Activated CD4-positive, alpha-beta T cell treated with anti-CD3 and anti-CD28 coated beads, Interleukin-2, amount 50 U/mL, for 16 hours (primary cell): ENCODE results near the gene NACC2.
"Not testable (repeated sequence)": the region's sequence is repeated elsewhere in the genome, so short reads cannot be mapped to it uniquely, and the experiment has no call there.

Experiments
- DNase-seq: peaks from one replicate; pipeline ENCODE4 v3.0.0-alpha.2; 2020

NACC2 gene

DNA sequence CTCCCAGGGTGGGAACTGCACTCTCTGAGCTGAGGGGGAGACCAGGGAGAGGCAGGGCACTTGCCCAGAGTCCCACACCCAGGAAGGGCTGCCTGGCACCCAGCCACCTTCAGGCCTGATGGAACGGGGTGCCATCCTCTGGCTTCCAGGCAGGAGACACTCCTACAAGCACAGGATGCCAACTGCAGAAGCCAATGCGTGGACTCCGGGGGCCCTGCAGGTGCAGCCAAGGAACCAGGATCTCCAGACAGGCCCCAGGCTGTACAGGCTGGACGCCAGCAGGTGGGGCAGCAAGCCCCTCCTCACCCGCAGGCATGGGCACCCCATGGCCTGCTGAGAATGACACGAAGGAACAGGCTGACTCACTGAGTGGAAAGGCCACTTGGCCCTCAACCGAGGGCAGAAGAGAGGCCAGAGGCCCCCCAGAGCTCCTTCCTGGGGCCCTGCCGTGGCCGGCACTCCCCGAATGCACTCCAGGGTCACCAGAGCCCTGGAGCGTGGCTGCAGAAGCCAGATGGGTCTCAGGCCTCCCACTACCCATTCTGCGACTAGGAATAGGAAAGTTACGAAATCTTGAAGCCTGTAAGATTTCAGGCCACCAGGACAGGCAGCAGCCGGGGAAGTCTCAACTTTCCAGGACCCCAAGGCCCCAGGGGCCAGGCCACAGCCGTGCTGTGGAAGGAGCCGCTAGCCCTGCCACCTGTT is 15.7 kb downstream of the NACC2 start:
- no peak for DNase-seq

DNA sequence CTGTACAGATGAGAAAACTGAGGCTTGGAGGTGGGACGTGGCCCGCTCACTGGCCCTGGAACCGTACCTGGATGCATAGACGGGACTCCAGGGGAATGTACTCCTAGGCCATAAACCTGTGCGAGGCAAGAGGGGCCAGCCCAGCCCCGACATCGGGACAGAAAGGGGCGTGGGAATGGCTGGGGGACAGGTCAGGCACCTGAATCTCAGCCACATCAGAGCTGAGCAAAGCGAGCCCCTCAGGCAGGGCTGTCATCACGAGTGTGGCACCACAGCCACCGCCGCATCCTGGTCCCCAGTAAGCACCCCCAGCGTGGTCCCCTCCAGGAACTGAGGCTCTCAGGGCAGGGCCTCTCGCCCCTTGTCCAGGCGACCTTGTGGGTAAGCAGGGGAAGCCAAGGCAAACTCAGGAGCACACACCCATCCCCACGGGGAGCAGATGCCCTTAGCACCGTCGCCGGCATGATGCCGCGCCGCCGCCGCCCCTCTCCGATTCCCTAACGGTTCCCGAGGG is 16.5 kb downstream of the NACC2 start:
- DNase-seq, result no peak

- DNase-seq, result no peak
Measured at GRCh38 chr9:136078024-136078423, 17.1 kb downstream of the NACC2 start.

DNA sequence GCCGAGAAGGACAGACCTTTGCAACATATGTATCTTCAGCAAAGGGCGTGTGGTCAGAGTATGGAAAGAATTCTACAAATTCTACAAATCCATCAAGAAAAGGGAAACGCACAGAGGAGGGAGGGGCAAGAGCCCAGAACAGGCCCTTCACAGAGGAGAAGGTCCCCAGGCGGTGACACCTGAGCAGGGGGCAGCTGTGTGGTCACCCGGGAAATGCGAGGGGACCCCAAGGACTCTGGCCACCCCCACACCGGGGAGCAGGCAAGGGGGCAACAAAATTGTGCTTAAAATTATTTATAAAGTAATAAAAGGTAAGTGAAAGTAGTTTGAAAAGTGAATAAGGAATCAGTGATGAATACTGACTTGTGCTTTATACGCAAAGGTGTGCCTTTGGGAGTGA is 17.6 kb downstream of the NACC2 start:
- no peak for DNase-seq

DNA sequence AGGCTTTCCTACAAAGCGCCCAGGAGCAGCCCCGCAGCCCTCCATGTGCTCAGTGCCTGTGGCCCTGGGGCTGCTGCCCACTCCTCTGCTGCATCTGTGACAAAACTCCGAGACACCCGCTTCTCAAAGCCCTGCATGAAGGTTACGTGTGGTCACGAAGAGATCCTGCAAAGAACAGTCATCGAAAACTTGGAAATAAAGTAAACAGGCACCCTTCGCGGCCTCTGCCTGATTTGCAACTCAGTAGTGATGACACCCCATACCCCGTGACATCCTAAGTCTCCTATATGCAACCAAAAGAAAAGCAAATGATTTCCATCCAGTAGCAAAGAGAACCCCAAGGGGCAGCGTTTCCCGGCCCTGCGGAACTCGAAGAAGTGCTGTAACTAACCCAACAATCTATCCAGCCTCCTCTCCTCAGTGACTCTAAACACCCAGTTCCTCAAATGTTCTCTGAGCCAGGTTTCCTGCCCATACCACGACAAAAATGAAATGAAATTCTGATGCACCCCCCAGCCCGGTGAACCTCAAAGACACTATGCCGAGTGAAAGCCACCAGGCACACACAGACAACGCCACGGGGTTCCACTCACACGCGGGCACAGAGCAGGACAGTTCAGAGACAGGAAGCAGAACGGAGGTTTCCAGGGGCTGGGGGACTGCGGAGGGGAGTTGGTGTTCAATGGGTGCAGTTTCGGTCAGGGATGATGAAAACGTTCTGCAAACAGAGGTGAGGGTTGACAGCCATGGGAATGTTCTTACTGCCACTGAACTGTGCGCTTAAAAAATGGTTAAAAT is 19.0 kb downstream of the NACC2 start:
- no peak for DNase-seq

- DNase-seq, result no peak
Measured at GRCh38 chr9:136075134-136075841, 19.8 kb downstream of the NACC2 start.

GRCh38 chr9:136074706-136075105 is 20.4 kb downstream of the NACC2 start:
- DNase-seq, result no peak

DNA sequence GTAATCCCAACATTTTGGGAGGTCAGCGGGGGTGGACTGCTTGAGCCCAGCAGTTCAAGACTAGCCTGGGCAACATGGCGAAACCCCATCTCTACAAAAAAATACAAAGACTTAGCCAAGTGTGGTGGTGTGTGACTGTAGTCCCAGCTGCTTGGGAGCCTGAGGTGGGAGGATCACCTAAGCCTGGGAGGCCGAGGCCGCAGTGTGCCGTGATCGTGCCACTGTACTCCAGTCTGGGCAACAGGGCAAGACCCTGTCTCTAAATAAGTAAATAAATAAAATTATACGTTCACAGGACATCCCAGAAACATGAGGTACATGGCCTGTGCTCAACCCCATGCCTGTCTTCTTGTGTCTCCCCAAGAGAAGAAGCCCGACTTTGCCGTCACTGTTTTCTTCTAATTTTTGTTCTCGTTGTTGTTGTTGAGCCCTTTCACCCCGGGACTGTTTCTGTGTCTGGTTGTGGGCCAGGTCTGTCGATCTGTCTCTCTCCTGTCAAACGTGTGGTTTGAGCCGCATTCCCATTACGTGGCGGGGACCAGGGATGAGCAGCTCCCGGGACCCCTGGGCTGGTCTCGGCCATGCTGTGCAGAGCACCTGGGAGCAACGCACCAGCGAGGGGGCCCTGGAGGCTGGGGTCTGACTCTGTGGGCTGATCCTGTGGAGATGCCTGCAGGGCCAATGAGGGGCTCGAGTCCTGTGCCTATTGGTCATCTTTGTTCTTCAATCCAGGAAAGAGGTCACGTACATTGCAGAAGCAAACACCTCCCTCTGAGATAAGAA is 32.2 kb downstream of the NACC2 start:
- no peak for DNase-seq

DNA sequence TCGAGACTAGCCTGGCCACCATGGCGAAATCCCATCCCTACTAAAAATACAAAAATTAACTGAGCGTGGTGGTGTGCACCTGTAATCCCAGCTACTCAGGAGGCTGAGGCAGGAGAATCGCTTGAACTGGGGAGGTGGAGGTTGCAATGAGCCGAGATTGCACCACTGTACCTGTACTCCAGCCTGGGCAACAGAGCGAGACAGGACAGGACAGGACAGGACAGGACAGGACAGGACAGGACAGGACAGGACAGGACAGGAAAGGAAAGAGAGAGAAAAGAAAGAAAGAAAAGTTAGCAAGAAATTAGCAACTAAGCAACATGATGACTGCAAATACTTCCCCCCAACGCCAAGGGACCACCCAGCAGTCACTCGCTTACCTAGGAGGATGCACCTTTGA is 33.2 kb downstream of the NACC2 start:
- DNase-seq, result not testable (repeated sequence)

DNA sequence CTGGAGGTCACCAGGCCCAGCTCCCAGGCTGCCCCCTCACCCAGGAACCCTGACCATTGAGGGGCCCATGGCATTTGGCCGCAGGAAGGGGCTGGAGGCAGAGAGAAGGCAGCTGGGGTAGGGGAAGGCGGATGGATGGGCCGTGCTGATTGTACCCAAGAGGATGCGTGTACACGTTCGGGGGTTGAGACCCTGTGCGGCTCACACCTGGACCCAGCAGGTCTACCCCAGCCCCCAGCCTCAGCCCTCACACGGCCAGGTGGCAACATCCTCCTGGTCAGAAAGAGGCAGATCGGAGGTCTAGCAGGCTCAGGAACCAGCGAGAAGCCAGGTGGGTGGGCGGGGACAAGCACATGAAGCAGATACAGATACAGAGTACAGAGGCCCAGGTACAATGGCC is 33.7 kb downstream of the NACC2 start:
- no peak for DNase-seq

GRCh38 chr9:136060671-136061371 is 34.3 kb downstream of the NACC2 start:
- DNase-seq, result no peak

DNA sequence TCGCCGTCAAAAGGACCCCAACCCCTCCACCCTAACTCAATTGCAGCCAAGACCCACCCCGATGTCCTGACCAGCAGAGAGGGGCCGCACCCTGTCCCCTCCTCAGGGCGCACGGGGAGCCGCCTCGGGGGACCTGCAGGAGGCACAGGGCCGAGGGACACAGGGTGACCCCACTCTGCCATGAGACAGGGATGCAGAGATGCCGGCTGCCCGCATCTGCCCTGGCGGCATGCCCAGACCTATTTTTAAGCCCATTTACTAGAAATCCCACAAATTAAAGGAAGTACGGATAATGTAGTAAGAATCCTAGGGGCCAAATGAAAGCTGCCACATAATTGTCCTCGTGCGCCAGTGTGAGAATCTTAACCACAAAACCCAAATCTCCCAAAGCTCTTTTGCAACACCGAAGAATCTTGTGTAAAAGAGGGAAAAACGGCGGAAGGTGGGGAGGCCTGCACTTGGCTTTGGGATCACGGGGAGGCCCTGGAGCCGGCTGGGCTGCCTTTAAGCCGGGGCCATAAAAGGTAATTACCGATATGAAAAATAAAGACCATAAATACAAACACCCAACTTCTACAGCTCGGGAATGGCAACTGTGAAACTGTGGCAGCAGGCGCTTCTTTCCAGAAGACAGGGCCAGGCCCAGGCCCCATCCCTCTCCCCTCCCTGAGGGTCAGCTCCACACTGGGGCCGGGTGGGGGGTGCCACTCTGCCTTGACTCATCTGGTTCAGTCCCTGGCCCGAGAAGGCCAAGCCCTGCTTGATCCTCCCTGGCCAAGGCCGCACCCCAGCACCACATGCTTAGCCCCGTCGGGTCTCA is 35.0 kb downstream of the NACC2 start:
- DNase-seq, result no peak

- no peak for DNase-seq
Measured at GRCh38 chr9:136059321-136059791, 35.7 kb downstream of the NACC2 start.

DNA sequence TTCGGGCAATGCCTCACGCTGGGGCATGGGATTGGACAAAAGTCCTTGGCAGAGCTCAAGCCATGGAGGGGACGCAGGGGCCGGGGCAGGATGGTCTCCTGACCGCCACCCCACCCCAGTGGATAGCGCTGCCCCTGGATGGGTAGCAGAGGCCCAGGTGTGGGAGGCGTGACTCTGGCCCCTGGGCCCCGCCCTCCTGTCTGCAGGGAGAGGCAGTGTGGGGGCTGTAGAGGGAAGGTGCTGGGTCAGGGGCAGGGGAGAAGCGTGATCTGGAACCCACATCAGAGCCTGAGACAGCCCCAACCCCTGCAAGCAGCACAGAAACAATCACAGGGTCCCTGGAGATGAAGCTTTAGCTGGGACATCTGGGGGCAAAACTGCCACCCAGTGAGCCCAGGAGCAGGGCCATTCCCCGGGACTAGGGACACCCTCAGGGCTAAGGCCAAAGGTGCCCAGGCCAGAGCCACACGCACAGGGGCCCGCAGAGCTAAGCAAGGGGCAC is 36.2 kb downstream of the NACC2 start:
- DNase-seq, result no peak

GRCh38 chr9:136058084-136058483 is 37.0 kb downstream of the NACC2 start:
- DNase-seq, result no peak

DNA sequence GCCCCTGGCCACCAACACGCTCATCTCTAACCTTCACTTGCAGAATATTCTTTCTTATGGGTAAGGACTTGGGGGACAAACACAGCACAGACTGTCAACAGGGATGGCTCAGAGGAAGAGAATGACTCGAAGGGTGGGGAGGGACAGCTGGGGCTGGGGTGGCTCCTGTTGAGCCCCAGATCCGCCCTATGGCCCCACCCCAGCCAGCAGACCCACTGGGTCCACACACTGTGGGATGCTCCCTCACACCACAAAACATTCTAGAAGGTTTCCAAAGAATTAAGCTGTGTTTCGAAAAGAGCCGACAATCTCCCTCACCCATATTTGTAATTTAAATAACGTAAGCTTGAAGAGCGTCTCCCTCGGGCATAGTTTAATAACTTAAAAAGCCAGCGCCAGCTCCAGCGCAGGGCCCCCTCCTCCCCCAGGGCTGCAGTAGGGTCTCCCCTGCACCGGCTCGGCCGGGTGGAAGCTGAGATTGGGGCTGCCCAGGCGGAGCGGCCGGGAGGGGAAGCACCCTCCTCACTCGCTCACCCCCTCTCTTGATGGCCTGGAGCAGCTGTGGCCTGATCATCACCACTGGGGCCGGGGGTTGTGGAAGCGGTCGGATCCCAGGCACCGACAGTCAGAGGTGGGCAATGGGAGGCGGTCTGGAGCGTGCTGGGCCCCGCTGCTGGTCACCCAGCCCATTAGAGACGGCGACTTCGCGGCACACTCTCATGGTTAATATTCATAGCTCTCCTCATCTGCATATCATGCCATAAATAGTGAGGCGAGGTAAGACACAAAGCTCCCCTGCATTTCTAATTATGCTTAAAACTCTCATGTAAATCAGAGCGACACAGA is 37.6 kb downstream of the NACC2 start:
- no peak for DNase-seq

- no peak for DNase-seq
Measured at GRCh38 chr9:136056546-136057235, 38.4 kb downstream of the NACC2 start.

DNA sequence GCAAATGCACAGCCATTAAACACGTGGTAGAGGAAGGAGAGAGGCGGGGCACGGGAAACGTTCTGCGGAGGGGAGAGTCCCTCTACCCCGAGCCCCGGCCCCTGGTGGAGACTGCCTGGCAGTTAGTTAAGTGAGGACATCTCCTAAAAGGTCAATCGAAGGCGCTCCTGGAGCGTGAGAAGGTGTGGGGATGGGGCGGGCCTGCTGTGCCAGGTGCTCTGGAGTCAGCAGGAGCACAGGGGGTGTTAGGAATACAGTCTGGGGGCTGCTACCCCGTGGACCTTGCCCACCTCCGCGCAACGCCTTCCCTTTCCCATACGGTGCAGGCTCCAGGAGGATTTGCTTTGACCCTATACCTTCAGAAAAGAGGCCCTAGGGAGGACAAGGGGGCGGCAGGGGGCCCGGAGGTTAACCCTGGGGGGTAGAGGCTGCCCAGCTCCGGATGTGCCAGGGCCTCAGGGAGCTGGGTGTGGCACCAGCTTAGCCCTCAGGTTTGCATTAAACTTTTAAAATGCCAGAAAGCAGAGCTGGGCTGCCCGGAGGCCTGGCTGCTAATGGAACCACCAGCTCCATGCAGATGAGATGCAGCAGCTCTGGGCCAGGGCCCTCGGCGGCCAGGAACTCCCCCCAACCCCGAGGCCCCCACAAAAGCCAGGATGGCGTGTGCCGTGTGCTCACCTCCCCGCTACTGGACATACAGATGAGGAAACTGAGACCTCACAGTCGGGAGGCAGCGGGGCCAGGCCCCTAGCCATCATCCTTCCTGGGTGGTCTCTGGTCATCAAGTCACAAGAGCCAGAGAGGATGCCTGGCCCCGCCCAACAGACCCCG is 39.2 kb downstream of the NACC2 start:
- no peak for DNase-seq
